ENCODE results near the gene CTXN3. TPM values are rescaled to one million over a fixed set of nuclear protein-coding genes. Genes with fewer than 3 reads are reported as not detected.

The CTXN3 gene
- total RNA-seq, 2 donors from 2014 or later, result not detected

DNA sequence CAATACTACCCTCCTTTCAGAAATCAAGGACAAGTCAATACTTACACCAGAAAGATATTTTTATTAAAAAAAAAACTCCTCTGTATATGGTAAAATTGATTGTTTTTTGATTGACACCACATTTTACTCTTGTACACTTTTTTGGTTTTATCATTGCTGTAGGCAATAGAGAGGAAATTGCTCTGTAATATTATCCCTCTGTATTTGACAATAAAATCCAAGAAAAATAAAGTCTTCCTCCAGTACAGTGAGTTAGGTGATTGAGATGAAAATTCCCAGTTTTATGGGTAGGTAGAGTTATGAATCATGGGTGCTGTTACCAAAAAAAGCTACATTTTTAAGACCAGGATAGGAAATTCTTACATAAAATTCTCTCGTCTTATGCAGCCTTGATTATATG is 31.7 kb downstream of the CTXN3 start:
- no peak overlapping the region for H3K27ac ChIP-seq
- H3K4me1 ChIP-seq, result no peaks in the 10 kb centered on the region
- no peak for TF ChIP-seq CTCF (IDR thresholded peaks at IDR 0.05)
- DNase-seq, result no peak
- no peaks in the 10 kb centered on the region for H3K9me3 ChIP-seq
- H3K9ac ChIP-seq (ENCODE audit: low read depth in 2 of 2, low read length in 2 of 2), result no peak overlapping the region
- H3K36me3 ChIP-seq, result no peaks in the 10 kb centered on the region
- intact Hi-C loops (cut with DNase I), result no loop called here
- H3K4me3 ChIP-seq, result no peak overlapping the region
- no peaks in the 10 kb centered on the region for H3K27me3 ChIP-seq

DNA sequence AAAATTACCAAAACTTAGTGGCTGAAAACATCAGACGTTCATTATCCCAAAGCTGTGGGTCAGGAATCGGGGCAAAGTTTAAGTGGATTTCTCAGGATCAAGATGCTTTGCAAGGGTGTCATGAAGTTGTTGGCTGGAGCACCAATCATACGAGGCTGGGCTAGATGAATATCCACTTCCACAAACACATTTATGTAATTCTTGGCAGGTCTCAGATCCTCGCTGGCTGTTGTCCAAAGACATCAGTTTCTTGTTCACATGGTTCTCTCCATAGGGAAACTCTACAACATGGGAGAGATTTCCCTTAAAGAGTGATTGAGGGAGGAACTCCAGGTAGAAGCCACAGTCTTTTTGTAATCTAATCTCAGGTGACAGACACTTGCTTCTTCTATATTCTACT is 34.1 kb downstream of the CTXN3 start:
- no peaks in the 10 kb centered on the region for H3K27me3 ChIP-seq
- DNase-seq, result no peak
- H3K9me3 ChIP-seq, result no peaks in the 10 kb centered on the region
- intact Hi-C loops (cut with DNase I), result no loop called here
- no peak overlapping the region for H3K9ac ChIP-seq (ENCODE audit: low read depth in 2 of 2, low read length in 2 of 2)
- no peak overlapping the region for H3K27ac ChIP-seq
- no peaks in the 10 kb centered on the region for H3K36me3 ChIP-seq
- H3K4me3 ChIP-seq, result no peak overlapping the region
- no peaks in the 10 kb centered on the region for H3K4me1 ChIP-seq
- TF ChIP-seq CTCF (IDR thresholded peaks at IDR 0.05), result no peak

DNA sequence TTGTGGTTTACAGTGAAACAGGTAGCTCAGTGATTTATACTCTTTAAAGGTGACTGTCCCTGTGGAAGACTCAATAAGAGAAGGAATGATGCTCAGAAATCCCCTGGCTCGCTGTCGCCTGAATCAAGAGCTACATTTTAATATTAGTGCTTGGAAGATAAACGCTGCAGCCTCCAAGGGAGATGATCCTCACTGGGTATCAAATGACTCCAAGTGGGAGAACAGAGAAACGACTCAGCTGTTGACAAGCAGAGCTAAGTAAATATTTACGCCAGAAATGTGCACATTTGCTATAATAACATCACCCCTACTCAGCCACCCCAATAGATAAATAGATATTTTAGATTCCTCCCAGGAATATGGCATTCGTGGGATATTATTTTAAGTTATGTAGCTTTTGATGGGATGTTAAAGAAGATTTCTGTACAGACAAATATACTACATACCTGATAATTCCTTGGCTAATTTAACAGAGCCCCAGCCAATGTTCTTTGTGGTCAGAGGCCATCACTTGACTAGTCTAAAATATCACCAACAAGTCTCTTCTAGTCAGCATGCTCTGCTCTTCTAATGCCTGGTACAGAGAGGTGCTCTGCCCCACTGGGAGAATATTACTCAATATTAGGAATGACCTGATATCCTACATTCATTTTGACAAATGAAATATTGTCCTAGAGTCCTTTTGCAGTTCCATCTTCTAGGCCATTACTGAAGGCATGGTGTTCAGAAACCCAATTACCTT is 36.0 kb downstream of the CTXN3 start:
- H3K9ac ChIP-seq (ENCODE audit: low read depth in 2 of 2, low read length in 2 of 2), result no peak overlapping the region
- no peak overlapping the region for H3K4me3 ChIP-seq
- H3K4me1 ChIP-seq, result no peaks in the 10 kb centered on the region
- H3K36me3 ChIP-seq, result no peaks in the 10 kb centered on the region
- intact Hi-C loops (cut with DNase I), result no loop called here
- no peaks in the 10 kb centered on the region for H3K9me3 ChIP-seq
- DNase-seq, result no peak
- TF ChIP-seq CTCF (IDR thresholded peaks at IDR 0.05), result no peak
- H3K27ac ChIP-seq, result no peak overlapping the region
- no peaks in the 10 kb centered on the region for H3K27me3 ChIP-seq

- Histone ChIP-seq H3K4me3 (no peak overlapping the region), H3K9me3 (no peaks in the 10 kb centered on the region), H3K4me1 (no peaks in the 10 kb centered on the region), H3K27me3 (no peaks in the 10 kb centered on the region), H3K36me3 (no peaks in the 10 kb centered on the region), H3K27ac (no peak overlapping the region), H3K9ac (ENCODE audit: low read depth in 2 of 2, low read length in 2 of 2) (no peak overlapping the region)
- DNase-seq, result no peak
- intact Hi-C loops (cut with DNase I), result no loop called here
- no peak for TF ChIP-seq CTCF (IDR thresholded peaks at IDR 0.05)
These were observed 36.8 kb downstream of the CTXN3 start for GRCh38 chr5:127685662-127686061.

DNA sequence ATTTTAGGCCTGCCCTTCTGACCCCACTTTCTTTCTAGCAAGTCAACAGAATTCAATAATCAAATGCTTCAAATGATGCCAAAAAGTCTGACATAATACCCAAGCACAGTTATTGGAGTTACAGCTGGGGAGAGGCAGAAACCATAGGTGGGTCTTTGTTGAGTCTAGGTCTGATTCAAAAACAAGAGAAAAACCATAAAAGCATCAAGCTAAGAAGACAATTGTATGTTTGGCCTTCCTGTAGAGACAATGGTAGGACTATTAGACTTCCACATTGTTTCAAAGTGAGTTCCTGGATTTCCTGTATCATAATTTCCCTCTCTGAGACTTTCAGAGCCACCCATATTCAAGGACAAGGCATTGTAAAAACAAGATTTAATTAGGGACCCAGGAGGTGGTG is 37.5 kb downstream of the CTXN3 start:
- Histone ChIP-seq H3K36me3 (no peaks in the 10 kb centered on the region), H3K27ac (no peak overlapping the region), H3K9ac (ENCODE audit: low read depth in 2 of 2, low read length in 2 of 2) (no peak overlapping the region), H3K27me3 (no peaks in the 10 kb centered on the region), H3K4me3 (no peak overlapping the region), H3K4me1 (no peaks in the 10 kb centered on the region), H3K9me3 (no peaks in the 10 kb centered on the region)
- no peak for DNase-seq
- TF ChIP-seq CTCF (IDR thresholded peaks at IDR 0.05), result no peak
- intact Hi-C loops (cut with DNase I), result no loop called here

All from colonic mucosa (tissue), 4 donors.